Erythroblast (primary cell): ENCODE data around the gene UGT1A4.

Experiments
- GATA1 ChIP-seq: IDR thresholded peaks from 2 replicates; pipeline ENCODE4 v1.6.1; 2011; ENCODE audit warnings: low read depth, mild to moderate bottlenecking, control low read depth, low read length, moderate library complexity
- POLR2A ChIP-seq: IDR thresholded peaks from 2 replicates; pipeline ENCODE4 v1.6.1; 2011; ENCODE audit warnings: mild to moderate bottlenecking, low read length

- TF ChIP-seq POLR2A (no peak), GATA1 (no peak)
Measured at GRCh38 chr2:233712611-233713261, 5.8 kb upstream of the UGT1A4 start, which contains the start of gene UGT1A5.
